SK-N-SH (cell line): ENCODE measurements around the gene CEACAM19. TPM values are rescaled to one million over a fixed set of nuclear protein-coding genes. Genes with fewer than 3 reads are reported as not detected.

Source experiments
- CTCF ChIA-PET: fragments of 300-600, 350-600 bp; formaldehyde crosslinking; extraction: SDS; loops from one replicate; lab custom pipeline; 2021; lab: Yijun Ruan, JAX
- POLR2A ChIA-PET: fragments of 350-600 bp; sonication (Branson Sonifier 250); formaldehyde crosslinking; extraction: SDS; loops from one replicate; lab custom pipeline; 2020; ENCODE audit warnings: antibody characterized with exemption, inconsistent platforms; lab: Yijun Ruan, JAX
- DNase-seq: peaks from one replicate; pipeline ENCODE4 v3.0.0; 2012
- H2AFZ ChIP-seq: fragments of 200-600 bp; sonication (generic); 2 replicates; pipeline ENCODE4 v1.8.1; 2016; ENCODE audit warnings: antibody characterized with exemption, mild to moderate bottlenecking, low read depth
- H3F3A ChIP-seq: fragments of 200-600 bp; sonication (generic); replicated peaks from 2 replicates; pipeline ENCODE3; 2016; ENCODE audit warnings: antibody characterized with exemption, mild to moderate bottlenecking; ENCODE audit not compliant: insufficient read depth
- H3K27ac ChIP-seq, 2 experiments: fragments of 200-500 bp in 1 of 2; fragments of 200-600 bp in 1 of 2; sonication (Bioruptor generic) in 1 of 2; sonication (generic), shearing (Covaris generic) in 1 of 2; 2 replicates each; pipeline versions ENCODE4 v1.5.1 to v1.6.1; 2014 to 2016; ENCODE audit warnings: low read depth in 2 of 2, inconsistent platforms in 1 of 2, low read length in 1 of 2, mild to moderate bottlenecking in 1 of 2, mixed read lengths in 1 of 2
- H3K27me3 ChIP-seq: fragments of 200-600 bp; sonication (generic), shearing (Covaris generic); 2 replicates; pipeline ENCODE4 v1.6.1; 2016; ENCODE audit warnings: mixed run types; ENCODE audit not compliant: insufficient read depth
- H3K36me3 ChIP-seq, 2 experiments: fragments of 200-500 bp in 1 of 2; fragments of 200-600 bp in 1 of 2; sonication (Bioruptor generic) in 1 of 2; sonication (generic) in 1 of 2; replicated peaks in 1 of 2; 2 replicates each; pipeline versions ENCODE3 to v1.5.1; 2014 to 2016; ENCODE audit warnings: low read length in 1 of 2, mild to moderate bottlenecking in 1 of 2; ENCODE audit not compliant: insufficient read depth in 2 of 2, control insufficient read depth in 1 of 2
- H3K4me1 ChIP-seq, 2 experiments: fragments of 200-500 bp in 1 of 2; fragments of 200-600 bp in 1 of 2; sonication (Bioruptor generic) in 1 of 2; sonication (generic), shearing (Covaris generic) in 1 of 2; 2 replicates each; pipeline versions ENCODE4 v1.5.1 to v1.6.1; 2014 to 2016; ENCODE audit warnings: low read depth in 1 of 2, low read length in 1 of 2, mixed run types in 1 of 2; ENCODE audit not compliant: insufficient read depth in 2 of 2, control insufficient read depth in 1 of 2
- H3K4me2 ChIP-seq: fragments of 200-600 bp; sonication (generic), shearing (Covaris generic); 2 replicates; pipeline ENCODE4 v1.6.1; 2017; ENCODE audit warnings: mixed run types
- H3K4me3 ChIP-seq, 2 experiments: fragments of 200-500 bp in 1 of 2; fragments of 200-600 bp in 1 of 2; sonication (Bioruptor generic) in 1 of 2; sonication (generic), shearing (Covaris generic) in 1 of 2; 2 replicates each; pipeline versions ENCODE4 v1.5.1 to v1.8.1; 2014 to 2016; ENCODE audit warnings: low read depth in 2 of 2, inconsistent platforms in 1 of 2, low read length in 1 of 2, mild to moderate bottlenecking in 1 of 2, mixed read lengths in 1 of 2, moderate library complexity in 1 of 2
- H3K79me2 ChIP-seq: fragments of 200-600 bp; sonication (generic); 2 replicates; pipeline ENCODE4 v1.8.1; 2017; ENCODE audit warnings: mild to moderate bottlenecking; ENCODE audit not compliant: insufficient read depth
- H3K9ac ChIP-seq: fragments of 200-600 bp; sonication (generic); 2 replicates; pipeline ENCODE4 v1.6.1; 2017; ENCODE audit warnings: mixed run types
- H3K9me2 ChIP-seq: fragments of 200-600 bp; sonication (generic); 2 replicates; pipeline ENCODE4 v1.6.1; 2017; ENCODE audit warnings: mixed run types
- H3K9me3 ChIP-seq: fragments of 200-600 bp; sonication (generic); 2 replicates; pipeline ENCODE4 v1.6.1; 2017; ENCODE audit warnings: mixed run types, mild to moderate bottlenecking, moderate library complexity
- H4K20me1 ChIP-seq: fragments of 200-600 bp; sonication (generic); 2 replicates; pipeline ENCODE4 v1.6.1; 2017; ENCODE audit warnings: mild to moderate bottlenecking, mixed run types; ENCODE audit not compliant: insufficient read depth
- ELF1 ChIP-seq: IDR thresholded peaks from 2 replicates; pipeline ENCODE4 v1.4.0; 2012
- EZH2phosphoT487 ChIP-seq: fragments of 200-600 bp; sonication (generic); IDR thresholded peaks from 2 replicates; pipeline ENCODE4 v1.6.1; 2017; ENCODE audit warnings: low read depth, mixed run types, mild to moderate bottlenecking, antibody characterized with exemption, moderate library complexity, borderline replicate concordance
- GABPA ChIP-seq: IDR thresholded peaks from 2 replicates; pipeline ENCODE4 v1.4.0; 2012; ENCODE audit warnings: low read depth, mild to moderate bottlenecking
- JUND ChIP-seq: IDR thresholded peaks from 2 replicates; pipeline ENCODE4 v1.4.0; 2012
- NFIC ChIP-seq: IDR thresholded peaks from 2 replicates; pipeline ENCODE4 v1.4.0; 2012; ENCODE audit warnings: borderline replicate concordance
- POLR2AphosphoS5 ChIP-seq: IDR thresholded peaks from 2 replicates; pipeline ENCODE4 v1.6.1; 2012; ENCODE audit warnings: low read depth, low read length
- RAD21 ChIP-seq: IDR thresholded peaks from 2 replicates; pipeline ENCODE4 v1.6.1; 2012; ENCODE audit warnings: mild to moderate bottlenecking, low read length
- RFX5 ChIP-seq: IDR thresholded peaks from 2 replicates; pipeline ENCODE4 v1.6.1; 2012; ENCODE audit warnings: mild to moderate bottlenecking, improper control_type of control experiment, low read length
- SIN3A ChIP-seq: IDR thresholded peaks from 2 replicates; pipeline ENCODE4 v1.6.1; 2012; ENCODE audit warnings: low read depth, mild to moderate bottlenecking, low read length, moderate library complexity, borderline replicate concordance
- SMC3 ChIP-seq: IDR thresholded peaks from 2 replicates; pipeline ENCODE4 v1.6.1; 2012; ENCODE audit warnings: low read depth, low read length, improper control_type of control experiment
- TCF12 ChIP-seq: IDR thresholded peaks from 2 replicates; pipeline ENCODE4 v1.4.0; 2012
- TEAD4 ChIP-seq: IDR thresholded peaks from 2 replicates; pipeline ENCODE4 v1.4.0; 2012; ENCODE audit warnings: mild to moderate bottlenecking, borderline replicate concordance; ENCODE audit not compliant: insufficient read depth
- WGBS: methylation state at CpG from one replicate; pipeline ENCODE4 v1.1.6; 2017; ENCODE audit warnings: low lambda C conversion rate; 5-methylcytosine and 5-hydroxymethylcytosine counted together
- polyA plus RNA-seq, 3 experiments: library from polyadenylated mRNA; depleted of rRNA; stranded (reverse); fragments of >200 nt; gene quantifications; 2 replicates each; pipeline ENCODE4 v1.2.3, GENCODE V29; 2012
- TF ChIP-seq, protein P1 (sequence below): IDR thresholded peaks from 2 replicates; pipeline ENCODE4 v1.4.0; 2012; ENCODE audit warnings: low read depth
- TF ChIP-seq, protein P2 (sequence below): fragments of 150-350 bp; IDR thresholded peaks from 2 replicates; pipeline ENCODE4 v1.6.1; 2016; ENCODE audit warnings: mild to moderate bottlenecking, low read depth, low read length
- TF ChIP-seq, protein P3 (sequence below): IDR thresholded peaks from 2 replicates; pipeline ENCODE4 v1.4.0; 2012; ENCODE audit warnings: low read depth, borderline replicate concordance
- TF ChIP-seq, protein P4 (sequence below): fragments of 150-350 bp; IDR thresholded peaks from 2 replicates; pipeline ENCODE4 v1.6.1; 2017; ENCODE audit warnings: antibody characterized with exemption, low read length, low read depth, borderline replicate concordance
- TF ChIP-seq, protein P5 (sequence below): IDR thresholded peaks from 2 replicates; pipeline ENCODE4; 2012

CEACAM19 gene
- polyA plus RNA-seq, 1 of the 3 experiments (the other 2 are of a cell fraction), result 2.0 TPM

DNA sequence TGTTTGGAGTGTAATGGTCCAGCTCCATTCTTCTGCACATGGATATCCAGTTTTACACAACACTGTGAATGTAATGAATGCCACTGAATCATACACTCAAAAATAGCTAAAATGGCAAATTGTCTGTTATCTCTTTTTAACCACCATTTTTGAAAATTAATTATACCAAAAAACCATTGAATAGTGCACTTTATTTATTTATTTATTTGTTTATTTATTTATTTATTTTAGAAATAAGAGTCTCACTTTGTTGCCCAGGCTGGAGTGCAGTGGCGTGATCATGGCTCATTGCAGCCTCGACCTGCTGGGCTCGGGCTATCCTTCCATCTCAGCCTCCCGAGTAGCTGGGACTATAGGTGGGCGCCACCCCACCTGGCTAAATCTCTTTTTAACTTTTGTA, 7.3 kb upstream of the CEACAM19 start:
- no peaks in the 10 kb centered on the region for H3K27me3 ChIP-seq
- no peak overlapping the region for H3K4me2 ChIP-seq
- H3K79me2 ChIP-seq, result no peaks in the 10 kb centered on the region
- CTCF ChIA-PET, result interaction anchor here (1.3 to 12.3 kb wide), 5 partner anchors 25 to 120 kb away, joined by 3 to 148 read pairs (median 8); no protein-coding TSS in a partner anchor
- no peaks in the 10 kb centered on the region for H3K4me1 ChIP-seq
- POLR2A ChIA-PET, result interaction anchor here (0.8 kb wide), 1 partner anchor 12 kb away, joined by 4 read pairs; no protein-coding TSS in a partner anchor
- no peaks in the 10 kb centered on the region for H3K9me3 ChIP-seq
- TF ChIP-seq, protein P1, sequence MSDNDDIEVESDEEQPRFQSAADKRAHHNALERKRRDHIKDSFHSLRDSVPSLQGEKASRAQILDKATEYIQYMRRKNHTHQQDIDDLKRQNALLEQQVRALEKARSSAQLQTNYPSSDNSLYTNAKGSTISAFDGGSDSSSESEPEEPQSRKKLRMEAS, result no peak
- H3K9ac ChIP-seq, result no peak overlapping the region
- no peak for DNase-seq
- H3K4me3 ChIP-seq, result no peak overlapping the region
- no peaks in the 10 kb centered on the region for H4K20me1 ChIP-seq
- no peaks in the 10 kb centered on the region for H3K9me2 ChIP-seq
- 98% methylated on average over 5 of the region's 5 CpGs for WGBS
- H2AFZ ChIP-seq, result no peak overlapping the region
- no peak overlapping the region for H3K27ac ChIP-seq
- peaks cover 19 to 24% of the 10 kb centered on the region in 2 experiments for H3K36me3 ChIP-seq
- peaks cover 18% of the 10 kb centered on the region for H3F3A ChIP-seq

DNA sequence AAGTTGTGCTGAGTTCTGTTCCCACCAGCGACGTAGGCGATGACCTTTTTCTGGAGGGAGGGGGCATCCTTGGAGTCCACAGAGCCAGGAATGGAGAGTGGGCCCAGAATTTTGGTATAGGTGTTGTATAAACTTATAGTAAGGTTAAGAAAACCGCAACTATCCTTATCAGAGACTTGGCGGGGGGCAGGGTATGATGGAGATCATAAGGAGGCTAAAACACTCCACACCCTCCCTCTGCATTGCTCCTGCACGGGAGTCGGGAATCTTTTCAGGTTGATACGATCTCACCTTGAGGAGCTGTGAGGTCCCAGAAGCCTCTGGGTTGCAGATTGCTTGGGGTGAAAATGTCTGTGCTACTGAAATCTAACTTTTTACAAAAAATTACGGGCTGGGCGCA, 6.3 kb upstream of the CEACAM19 start:
- TF ChIP-seq TEAD4, result no peak
- no peak for TF ChIP-seq NFIC
- TF ChIP-seq GABPA, result no peak
- TF ChIP-seq JUND, result no peak
- TF ChIP-seq SMC3, result no peak
- TF ChIP-seq, protein P2, sequence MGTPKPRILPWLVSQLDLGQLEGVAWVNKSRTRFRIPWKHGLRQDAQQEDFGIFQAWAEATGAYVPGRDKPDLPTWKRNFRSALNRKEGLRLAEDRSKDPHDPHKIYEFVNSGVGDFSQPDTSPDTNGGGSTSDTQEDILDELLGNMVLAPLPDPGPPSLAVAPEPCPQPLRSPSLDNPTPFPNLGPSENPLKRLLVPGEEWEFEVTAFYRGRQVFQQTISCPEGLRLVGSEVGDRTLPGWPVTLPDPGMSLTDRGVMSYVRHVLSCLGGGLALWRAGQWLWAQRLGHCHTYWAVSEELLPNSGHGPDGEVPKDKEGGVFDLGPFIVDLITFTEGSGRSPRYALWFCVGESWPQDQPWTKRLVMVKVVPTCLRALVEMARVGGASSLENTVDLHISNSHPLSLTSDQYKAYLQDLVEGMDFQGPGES, result no peak
- peaks cover 20% of the 10 kb centered on the region for H3F3A ChIP-seq
- ChIA-PET CTCF (interaction anchor here (1.5 kb wide), 1 partner anchor 94 kb away, joined by 4 read pairs; no protein-coding TSS in a partner anchor), POLR2A (no interaction called here)
- no peaks in the 10 kb centered on the region for H3K9me2 ChIP-seq
- H3K27ac ChIP-seq, result no peak overlapping the region
- H3K4me3 ChIP-seq, result no peak overlapping the region
- DNase-seq, result no peak
- 96% methylated on average over 10 of the region's 10 CpGs for WGBS
- H3K4me2 ChIP-seq, result no peak overlapping the region
- H3K9ac ChIP-seq, result no peak overlapping the region
- H2AFZ ChIP-seq, result no peak overlapping the region
- no peaks in the 10 kb centered on the region for H3K27me3 ChIP-seq
- no peaks in the 10 kb centered on the region for H3K79me2 ChIP-seq
- H3K9me3 ChIP-seq, result no peaks in the 10 kb centered on the region
- peaks cover 16 to 17% of the 10 kb centered on the region in 2 experiments for H3K36me3 ChIP-seq
- no peaks in the 10 kb centered on the region for H3K4me1 ChIP-seq
- no peaks in the 10 kb centered on the region for H4K20me1 ChIP-seq

DNA sequence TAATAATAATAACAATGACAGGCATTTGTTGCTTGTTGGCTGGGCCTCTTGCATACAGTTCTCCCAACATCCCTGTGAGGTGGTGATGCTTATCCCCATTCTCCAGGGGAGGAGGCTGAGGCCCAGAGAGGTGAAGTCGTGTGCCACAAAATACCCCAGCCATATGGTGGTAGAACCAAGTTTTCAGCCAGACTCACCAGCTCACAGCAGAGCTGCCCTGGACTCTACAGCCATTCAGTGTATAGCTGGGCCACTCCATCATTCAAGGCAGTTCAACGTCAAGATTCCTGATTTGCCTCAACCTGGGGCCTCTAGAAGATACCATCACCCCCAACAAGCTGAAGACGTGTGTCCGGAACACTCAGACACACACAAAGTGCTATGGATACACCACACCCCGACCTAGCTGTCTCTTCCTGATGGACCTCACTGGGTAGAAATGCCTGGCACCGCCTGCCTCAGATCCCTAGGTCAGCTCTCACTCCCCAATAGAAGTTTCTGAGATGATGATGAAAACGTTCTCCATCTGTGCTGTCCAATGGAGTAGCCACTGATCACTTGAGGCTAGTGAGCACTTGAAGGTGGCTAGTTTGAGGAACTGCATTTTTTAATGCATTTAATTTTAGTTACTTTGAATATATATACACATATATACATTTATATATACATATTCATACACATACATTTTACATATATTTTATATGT, 4.3 kb upstream of the CEACAM19 start:
- POLR2A ChIA-PET, result interaction anchor here (1.3 kb wide), 1 partner anchor 10 kb away, joined by 3 read pairs; no protein-coding TSS in a partner anchor
- WGBS, result 76% methylated on average over 7 of the region's 7 CpGs
- no peak for TF ChIP-seq SIN3A
- TF ChIP-seq, protein P3, sequence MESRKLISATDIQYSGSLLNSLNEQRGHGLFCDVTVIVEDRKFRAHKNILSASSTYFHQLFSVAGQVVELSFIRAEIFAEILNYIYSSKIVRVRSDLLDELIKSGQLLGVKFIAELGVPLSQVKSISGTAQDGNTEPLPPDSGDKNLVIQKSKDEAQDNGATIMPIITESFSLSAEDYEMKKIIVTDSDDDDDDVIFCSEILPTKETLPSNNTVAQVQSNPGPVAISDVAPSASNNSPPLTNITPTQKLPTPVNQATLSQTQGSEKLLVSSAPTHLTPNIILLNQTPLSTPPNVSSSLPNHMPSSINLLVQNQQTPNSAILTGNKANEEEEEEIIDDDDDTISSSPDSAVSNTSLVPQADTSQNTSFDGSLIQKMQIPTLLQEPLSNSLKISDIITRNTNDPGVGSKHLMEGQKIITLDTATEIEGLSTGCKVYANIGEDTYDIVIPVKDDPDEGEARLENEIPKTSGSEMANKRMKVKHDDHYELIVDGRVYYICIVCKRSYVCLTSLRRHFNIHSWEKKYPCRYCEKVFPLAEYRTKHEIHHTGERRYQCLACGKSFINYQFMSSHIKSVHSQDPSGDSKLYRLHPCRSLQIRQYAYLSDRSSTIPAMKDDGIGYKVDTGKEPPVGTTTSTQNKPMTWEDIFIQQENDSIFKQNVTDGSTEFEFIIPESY, result no peak
- TF ChIP-seq, protein P4, sequence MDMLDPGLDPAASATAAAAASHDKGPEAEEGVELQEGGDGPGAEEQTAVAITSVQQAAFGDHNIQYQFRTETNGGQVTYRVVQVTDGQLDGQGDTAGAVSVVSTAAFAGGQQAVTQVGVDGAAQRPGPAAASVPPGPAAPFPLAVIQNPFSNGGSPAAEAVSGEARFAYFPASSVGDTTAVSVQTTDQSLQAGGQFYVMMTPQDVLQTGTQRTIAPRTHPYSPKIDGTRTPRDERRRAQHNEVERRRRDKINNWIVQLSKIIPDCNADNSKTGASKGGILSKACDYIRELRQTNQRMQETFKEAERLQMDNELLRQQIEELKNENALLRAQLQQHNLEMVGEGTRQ, result no peak
- no peak for TF ChIP-seq EZH2phosphoT487
- TF ChIP-seq, protein P5, sequence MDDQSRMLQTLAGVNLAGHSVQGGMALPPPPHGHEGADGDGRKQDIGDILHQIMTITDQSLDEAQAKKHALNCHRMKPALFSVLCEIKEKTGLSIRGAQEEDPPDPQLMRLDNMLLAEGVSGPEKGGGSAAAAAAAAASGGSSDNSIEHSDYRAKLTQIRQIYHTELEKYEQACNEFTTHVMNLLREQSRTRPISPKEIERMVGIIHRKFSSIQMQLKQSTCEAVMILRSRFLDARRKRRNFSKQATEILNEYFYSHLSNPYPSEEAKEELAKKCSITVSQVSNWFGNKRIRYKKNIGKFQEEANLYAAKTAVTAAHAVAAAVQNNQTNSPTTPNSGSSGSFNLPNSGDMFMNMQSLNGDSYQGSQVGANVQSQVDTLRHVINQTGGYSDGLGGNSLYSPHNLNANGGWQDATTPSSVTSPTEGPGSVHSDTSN, result no peak
- TF ChIP-seq ELF1, result no peak
- no peak for TF ChIP-seq RFX5
- no peak for TF ChIP-seq TCF12
- no peak for TF ChIP-seq POLR2AphosphoS5
- TF ChIP-seq RAD21, result no peak

More for the DNA sequence above, 4.3 kb upstream of the CEACAM19 start:
- Histone ChIP-seq H3K9me2 (no peaks in the 10 kb centered on the region), H3K79me2 (no peaks in the 10 kb centered on the region; the same call in 1 of the 2 replicates), H3K4me2 (no peak overlapping the region), H4K20me1 (no peaks in the 10 kb centered on the region), H3K9ac (no peak overlapping the region), H3K4me1 (no peaks in the 10 kb centered on the region), H3F3A (peaks cover 8% of the 10 kb centered on the region), H3K36me3 (peaks cover 0 to 6% of the 10 kb centered on the region in 2 experiments), H2AFZ (no peak overlapping the region), H3K27me3 (no peaks in the 10 kb centered on the region), H3K27ac (no peak overlapping the region), H3K4me3 (no peak overlapping the region), H3K9me3 (no peaks in the 10 kb centered on the region)
- CTCF ChIA-PET, result interaction anchor here (1.3 to 2.0 kb wide), 2 partner anchors 10 to 97 kb away, joined by 3 to 10 read pairs; no protein-coding TSS in a partner anchor
- no peak for DNase-seq
